Endodermal cell (in vitro differentiated cells): ENCODE results near the gene SLC5A6. TPM values are rescaled to one million over a fixed set of nuclear protein-coding genes. Genes with fewer than 3 reads are reported as not detected.

ENCODE experiments used
- DNase-seq: peaks from one replicate; pipeline ENCODE4 v3.0.0-alpha.2; 2017
- H3K27ac ChIP-seq: 2 replicates; pipeline ENCODE4 v1.5.1; 2013; ENCODE audit warnings: mild to moderate bottlenecking, low read depth, low read length, moderate library complexity
- H3K27me3 ChIP-seq: 2 replicates; pipeline ENCODE4 v1.6.1; 2013; ENCODE audit warnings: mild to moderate bottlenecking, low read length, moderate library complexity; ENCODE audit not compliant: insufficient read depth, control insufficient read depth, poor library complexity, severe bottlenecking
- H3K36me3 ChIP-seq: 2 replicates; pipeline ENCODE4 v1.7.0; 2013; ENCODE audit warnings: mild to moderate bottlenecking, low read length, moderate library complexity; ENCODE audit not compliant: control insufficient read depth, insufficient read depth
- H3K4me1 ChIP-seq: one replicate; pipeline ENCODE4 v1.7.0; 2013; ENCODE audit warnings: low read length; ENCODE audit not compliant: control insufficient read depth, insufficient read depth
- H3K4me3 ChIP-seq: 2 replicates; pipeline ENCODE4 v1.5.1; 2013; ENCODE audit warnings: mild to moderate bottlenecking, low read length, moderate library complexity
- H3K9ac ChIP-seq: 2 replicates; pipeline ENCODE4 v1.6.1; 2013; ENCODE audit warnings: mild to moderate bottlenecking, low read length, moderate library complexity; ENCODE audit not compliant: poor library complexity, severe bottlenecking; ENCODE audit errors: extremely low read depth
- H3K9me3 ChIP-seq: 2 replicates; pipeline ENCODE4 v1.6.1; 2013; ENCODE audit warnings: mild to moderate bottlenecking, low read length, moderate library complexity; ENCODE audit not compliant: control insufficient read depth
- H3K27ac Mint-ChIP-seq: 2 replicates; pipeline ENCODE4 v1.8.0; 2020; ENCODE audit warnings: mixed read lengths
- H3K27me3 Mint-ChIP-seq: 2 replicates; pipeline ENCODE4 v1.8.0; 2021; ENCODE audit warnings: mild to moderate bottlenecking, mixed read lengths; ENCODE audit not compliant: insufficient read depth
- H3K36me3 Mint-ChIP-seq: 2 replicates; pipeline ENCODE4 v1.8.0; 2020; ENCODE audit warnings: low read depth, mixed read lengths
- H3K4me1 Mint-ChIP-seq: 2 replicates; pipeline ENCODE4 v1.8.0; 2020; ENCODE audit warnings: mixed read lengths
- H3K4me3 Mint-ChIP-seq: 2 replicates; pipeline ENCODE4 v1.8.0; 2020; ENCODE audit warnings: mild to moderate bottlenecking, moderate library complexity, mixed read lengths
- H3K9me3 Mint-ChIP-seq: 2 replicates; pipeline ENCODE4 v1.8.0; 2020; ENCODE audit warnings: mild to moderate bottlenecking, mixed read lengths
- CTCF ChIP-seq: fragments of 200-600 bp; sonication (generic); conservative IDR thresholded peaks from 2 replicates; pipeline ENCODE4 v1.5.0; 2021; ENCODE audit warnings: antibody characterized with exemption, mild to moderate bottlenecking
- WGBS, 2 experiments: methylation state at CpG; one replicate each; pipeline versions ENCODE4 v1.1.5 to v1.1.7; 2013; ENCODE audit warnings: missing lambda C conversion rate in 2 of 2, mixed read lengths in 1 of 2; ENCODE audit not compliant: insufficient coverage in 1 of 2, insufficient read length in 1 of 2; 5-methylcytosine and 5-hydroxymethylcytosine counted together
- total RNA-seq, 2 donors: library from RNA; stranded (reverse); fragmentation: NEBNext Ultra II Directional in 1 of 2; extraction: Animal tissue kit (Norgen Biotek cat#: 25700) in 1 of 2; gene quantifications; 2 replicates in 1 of 2; 3 replicates in 1 of 2; pipeline ENCODE4 v1.2.1, GENCODE V29; 2021

SLC5A6 gene
- total RNA-seq, 2 donors from 2014 or later, result 115 to 125 TPM

GRCh38 chr2:27205206-27205605 is 6.9 kb downstream of the SLC5A6 start:
- no peak for DNase-seq
- Histone ChIP-seq H3K9ac (no peak overlapping the region), H3K27me3 (no peaks in the 10 kb centered on the region), H3K4me3 (no peak overlapping the region), H3K9me3 (no peaks in the 10 kb centered on the region), H3K27ac (no peak overlapping the region), H3K36me3 (peaks cover 84% of the 10 kb centered on the region), H3K4me1 (peaks cover 7% of the 10 kb centered on the region)
- Mint-ChIP-seq H3K27me3 (no peaks in the 10 kb centered on the region), H3K9me3 (no peaks in the 10 kb centered on the region), H3K36me3 (peaks cover 90% of the 10 kb centered on the region), H3K27ac (no peak overlapping the region), H3K4me3 (no peak overlapping the region), H3K4me1 (peaks cover 24% of the 10 kb centered on the region)
- TF ChIP-seq CTCF, result no peak
- 93 to 96% methylated on average over 8 of the region's 8 CpGs for WGBS, 2 experiments

GRCh38 chr2:27204566-27204965 is 7.5 kb downstream of the SLC5A6 start:
- Histone ChIP-seq H3K27me3 (no peaks in the 10 kb centered on the region), H3K9ac (no peak overlapping the region), H3K9me3 (no peaks in the 10 kb centered on the region), H3K4me3 (no peak overlapping the region), H3K27ac (no peak overlapping the region), H3K4me1 (peaks cover 6% of the 10 kb centered on the region), H3K36me3 (peaks cover 77% of the 10 kb centered on the region)
- 95 to 100% methylated on average over 4 to 8 of the region's 8 CpGs for WGBS, 2 experiments
- H3K27ac Mint-ChIP-seq, result no peak overlapping the region
- no peaks in the 10 kb centered on the region for H3K9me3 Mint-ChIP-seq
- H3K36me3 Mint-ChIP-seq, result peaks cover 90% of the 10 kb centered on the region
- no peak overlapping the region for H3K4me3 Mint-ChIP-seq
- H3K27me3 Mint-ChIP-seq, result no peaks in the 10 kb centered on the region
- DNase-seq, result no peak
- no peak for TF ChIP-seq CTCF
- peaks cover 18% of the 10 kb centered on the region for H3K4me1 Mint-ChIP-seq

- H3K4me1 ChIP-seq, result no peaks in the 10 kb centered on the region
- H3K36me3 ChIP-seq, result peaks cover 71% of the 10 kb centered on the region
- no peaks in the 10 kb centered on the region for H3K9me3 ChIP-seq
- Mint-ChIP-seq H3K4me1 (peaks cover 9% of the 10 kb centered on the region), H3K27ac (no peak overlapping the region), H3K4me3 (no peak overlapping the region), H3K9me3 (no peaks in the 10 kb centered on the region), H3K27me3 (no peaks in the 10 kb centered on the region), H3K36me3 (peaks cover 87% of the 10 kb centered on the region)
- no peak overlapping the region for H3K27ac ChIP-seq
- H3K9ac ChIP-seq, result no peak overlapping the region
- peak; percentile 13 for DNase-seq
- H3K27me3 ChIP-seq, result no peaks in the 10 kb centered on the region
- WGBS, 2 experiments, result 87 to 92% methylated on average over 7 to 9 of the region's 9 CpGs
- no peak overlapping the region for H3K4me3 ChIP-seq
- TF ChIP-seq CTCF, result no peak
Measured at GRCh38 chr2:27203741-27204140, 8.3 kb downstream of the SLC5A6 start.
